ENCODE measurements around the gene CSF3R. TPM values are rescaled to one million over a fixed set of nuclear protein-coding genes. Genes with fewer than 3 reads are reported as not detected.

The CSF3R gene
- total and polyA plus RNA-seq, 9 of the 15 experiments (the other 6 are each of a cell fraction or from before 2014, with no cell fraction given) = 0.21 to 0.86 (median 0.40) TPM; not detected in 1

DNA sequence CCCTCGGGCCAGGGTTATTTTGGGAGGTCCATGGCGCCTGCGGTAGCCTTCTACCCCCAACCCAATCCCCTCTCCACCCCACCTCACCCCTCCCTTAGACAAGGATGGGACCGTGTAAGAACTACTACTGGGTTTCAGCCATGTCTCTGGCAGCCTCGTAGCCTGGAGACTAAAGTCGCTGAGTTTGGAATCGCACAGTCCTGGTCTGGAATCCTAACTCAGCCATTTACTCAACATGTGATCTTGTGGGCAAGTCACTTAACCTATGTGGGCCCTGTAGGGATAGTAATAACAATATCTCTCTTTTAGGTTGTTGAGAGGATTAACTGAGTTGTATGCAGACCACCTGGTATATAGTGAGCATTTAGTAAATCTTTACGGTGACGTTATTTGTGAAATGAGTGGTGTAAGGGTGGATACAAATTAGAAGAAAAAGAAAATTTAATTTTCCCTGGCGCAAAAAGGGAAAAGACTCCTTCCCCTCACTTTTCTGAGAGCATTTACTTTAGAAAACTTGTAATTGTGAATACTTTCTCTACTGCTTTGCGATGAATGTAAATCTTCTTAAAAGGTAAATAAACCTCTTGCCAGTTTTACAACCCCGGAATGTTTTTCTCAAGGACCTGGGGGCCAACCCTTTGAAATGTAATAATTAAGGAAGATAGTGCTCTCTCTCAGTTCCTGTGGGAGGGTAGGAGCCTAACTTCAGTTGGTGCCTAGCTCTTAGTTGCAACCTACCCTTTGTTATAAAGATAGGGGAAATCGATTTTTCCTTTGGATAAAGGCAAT lies 17.9 kb downstream of the CSF3R start (continued):
- TF ChIP-seq ZNF232 (CRISPR knock-in tag; IDR thresholded peaks at IDR 0.05) (no peak), HNRNPUL1 (IDR thresholded peaks at IDR 0.05; ENCODE audit: low read length) (no peak), ZNF197 (CRISPR knock-in tag; IDR thresholded peaks at IDR 0.05; ENCODE audit: low read depth) (no peak), SMAD1 (IDR thresholded peaks at IDR 0.05; ENCODE audit: low read depth, low read length, partially characterized antibody) (no peak), RB1 (IDR thresholded peaks at IDR 0.05; ENCODE audit: low read depth) (0 out of 2 replicates have a peak, but pooled peaks have one; percentile 5)

- intact Hi-C loops (cut with micrococcal nuclease) (no loop called here), in situ Hi-C loops (cut with MboI) (no loop called here)
- POLR2A ChIA-PET = interaction anchor here (0.6 to 3.9 kb wide), 15 partner anchors 10 to 461 kb away, joined by 3 to 37 read pairs (median 3); partner anchors contain the start of genes CSF3R and OSCP1
- peak within 1 kb of the TSS; percentile 93 for H3K4me3 ChIP-seq
- peak within 1 kb of the TSS; percentile 94 for H3K4me2 ChIP-seq (ENCODE audit: insufficient read depth, low read length)
- no TSS peak for BruUV-seq (replicated peaks)
- CTCF ChIA-PET (ENCODE audit: low intra/inter-chr PET ratio) = interaction anchor here (1.1 kb wide), 1 partner anchor 18 kb away, joined by 3 read pairs; no protein-coding TSS in a partner anchor
- ATAC-seq (peak; percentile 91), DNase-seq (ENCODE audit: extremely low read depth in 1 of 4, low spot score in 3 of 4) (peak; percentile 96 to 99 (median 97)), FAIRE-seq (peak; percentile 94)
- H3K27ac ChIP-seq (ENCODE audit: extremely low read depth, low read depth, low read length) = peak within 1 kb of the TSS; percentile 97
- peaks cover 2% of the 10 kb centered on the region for H3K9me1 ChIP-seq (ENCODE audit: control insufficient read depth, insufficient read depth, low read length)
- peaks cover 37% of the 10 kb centered on the region for H3K36me3 ChIP-seq (ENCODE audit: control insufficient read depth, insufficient read depth, low read length)
- peaks cover 28% of the 10 kb centered on the region for H3K79me2 ChIP-seq (ENCODE audit: control insufficient read depth, insufficient read depth, low read length)
- peak within 1 kb of the TSS; percentile 94 to 98 for H3K9ac ChIP-seq (ENCODE audit: insufficient read depth in 1 of 2, low read depth in 2 of 2, low read length in 2 of 2)
- no peaks in the 10 kb centered on the region for H3K27me3 ChIP-seq (ENCODE audit: control insufficient read depth in 2 of 2, insufficient read depth in 2 of 2, low read length in 2 of 2)
- under 1% methylated on average over 65 of the region's 65 CpGs for WGBS (ENCODE audit: insufficient coverage, low coverage, missing lambda C conversion rate)
- H3K4me1 ChIP-seq (replicated peaks in 1 of 2; ENCODE audit: control insufficient read depth in 2 of 2, insufficient read depth in 2 of 2, low read length in 2 of 2) = peaks cover 16 to 24% of the 10 kb centered on the region in 2 experiments
- H4K20me1 ChIP-seq (replicated peaks; ENCODE audit: control insufficient read depth, insufficient read depth, low read length) = no peaks in the 10 kb centered on the region
- peak within 1 kb of the TSS; percentile 78 for H2AFZ ChIP-seq (ENCODE audit: low read depth, low read length)
- H3K9me3 ChIP-seq (replicated peaks; ENCODE audit: control insufficient read depth, insufficient read depth, low read depth, low read length) = no peaks in the 10 kb centered on the region
- TF ChIP-seq, protein P1, sequence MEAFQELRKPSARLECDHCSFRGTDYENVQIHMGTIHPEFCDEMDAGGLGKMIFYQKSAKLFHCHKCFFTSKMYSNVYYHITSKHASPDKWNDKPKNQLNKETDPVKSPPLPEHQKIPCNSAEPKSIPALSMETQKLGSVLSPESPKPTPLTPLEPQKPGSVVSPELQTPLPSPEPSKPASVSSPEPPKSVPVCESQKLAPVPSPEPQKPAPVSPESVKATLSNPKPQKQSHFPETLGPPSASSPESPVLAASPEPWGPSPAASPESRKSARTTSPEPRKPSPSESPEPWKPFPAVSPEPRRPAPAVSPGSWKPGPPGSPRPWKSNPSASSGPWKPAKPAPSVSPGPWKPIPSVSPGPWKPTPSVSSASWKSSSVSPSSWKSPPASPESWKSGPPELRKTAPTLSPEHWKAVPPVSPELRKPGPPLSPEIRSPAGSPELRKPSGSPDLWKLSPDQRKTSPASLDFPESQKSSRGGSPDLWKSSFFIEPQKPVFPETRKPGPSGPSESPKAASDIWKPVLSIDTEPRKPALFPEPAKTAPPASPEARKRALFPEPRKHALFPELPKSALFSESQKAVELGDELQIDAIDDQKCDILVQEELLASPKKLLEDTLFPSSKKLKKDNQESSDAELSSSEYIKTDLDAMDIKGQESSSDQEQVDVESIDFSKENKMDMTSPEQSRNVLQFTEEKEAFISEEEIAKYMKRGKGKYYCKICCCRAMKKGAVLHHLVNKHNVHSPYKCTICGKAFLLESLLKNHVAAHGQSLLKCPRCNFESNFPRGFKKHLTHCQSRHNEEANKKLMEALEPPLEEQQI (IDR thresholded peaks at IDR 0.05) = no peak; the same call in 1 of the 2 replicates
- TF ChIP-seq COPS2 (conservative IDR thresholded peaks at IDR 0.05) (no peak), ZNF133 (CRISPR knock-in tag; IDR thresholded peaks at IDR 0.05) (0 out of 2 replicates have a peak, but pooled peaks have one; percentile 4), ETS2 (tag; IDR thresholded peaks at IDR 0.05; ENCODE audit: borderline replicate concordance, poor library complexity, severe bottlenecking) (no peak), U2AF1 (optimal IDR thresholded peaks at IDR 0.05; ENCODE audit: low read depth, low read length) (peak; percentile 61), RBM25 (IDR thresholded peaks at IDR 0.05; ENCODE audit: low read depth, low read length, severe bottlenecking) (peak; percentile 35), NCOA6 (IDR thresholded peaks at IDR 0.05) (peak; percentile 62; the same call in 1 of the 2 replicates), NR1H2 (CRISPR knock-in tag; IDR thresholded peaks at IDR 0.05) (no peak), ETV1 (tag; conservative IDR thresholded peaks at IDR 0.05; ENCODE audit: low read depth) (peak; percentile 47; the same call in 1 of the 2 replicates), LARP7 (IDR thresholded peaks at IDR 0.05) (peak; percentile 83; the same call in 1 of the 2 replicates), E2F3 (CRISPR knock-in tag; IDR thresholded peaks at IDR 0.05) (peak; percentile 67), FOXK2 (conservative IDR thresholded peaks at IDR 0.05 in 1 of 2, IDR thresholded peaks at IDR 0.05 in 1 of 2; ENCODE audit: low read depth in 2 of 2) (peak; percentile 57 to 96), ELF1 (tag; IDR thresholded peaks at IDR 0.05) (no peak)
Measured at GRCh38 chr1:36463803-36464604, 18.7 kb downstream of the CSF3R start, which contains the start of gene MRPS15. Gene MRPS15 (minus strand): TSS chr1:36464384. CDS start chr1:36464275, 109 bp downstream.

Measured in K562 (cell line).